ENCODE data around the gene ZBTB22. TPM values are rescaled to one million over a fixed set of nuclear protein-coding genes. Genes with fewer than 3 reads are reported as not detected.
A peak's percentile ranks its signal among the peaks of the same experiment; 100 is the strongest.
"Not testable (repeated sequence)": the region's sequence is repeated elsewhere in the genome, so short reads cannot be mapped to it uniquely, and the experiment has no call there.

ZBTB22 gene
- total and polyA plus RNA-seq, 2 experiments from 2014 or later = 29.1 to 48.0 TPM

GRCh38 chr6:33278392-33278741 is 39.2 kb downstream of the ZBTB22 start:
- TF ChIP-seq CTCF (IDR thresholded peaks at IDR 0.05; ENCODE audit: low read depth, low read length) = no peak
- Histone ChIP-seq H3K27me3 (no peaks in the 10 kb centered on the region), H3K9me3 (ENCODE audit: low read depth) (no peaks in the 10 kb centered on the region), H3K4me1 (ENCODE audit: low read depth) (peaks cover 2% of the 10 kb centered on the region), H3K27ac (no peak overlapping the region), H3K4me3 (no peak overlapping the region), H3K36me3 (peaks cover 27% of the 10 kb centered on the region)
- DNase-seq (ENCODE audit: low read depth in 1 of 2, low spot score in 1 of 2) = no peak

- DNase-seq (ENCODE audit: low read depth in 1 of 2, low spot score in 1 of 2) = no peak
Observed at GRCh38 chr6:33277663-33278391, 39.7 kb downstream of the ZBTB22 start.

GRCh38 chr6:33276864-33277662 is 40.5 kb downstream of the ZBTB22 start, which contains the start of gene B3GALT4:
Gene B3GALT4, plus strand, starts transcription at chr6:33277123. Its CDS starts 297 bp downstream, at chr6:33277420.
- Histone ChIP-seq H3K9me3 (ENCODE audit: low read depth) (no peaks in the 10 kb centered on the region), H3K27ac (peak within 1 kb of the TSS; percentile 42), H3K4me3 (peak within 1 kb of the TSS; percentile 51), H3K4me1 (ENCODE audit: low read depth) (peaks cover 10% of the 10 kb centered on the region), H3K27me3 (no peaks in the 10 kb centered on the region), H3K36me3 (peaks cover 27% of the 10 kb centered on the region)
- peak; percentile 79 to 83 for DNase-seq (ENCODE audit: low read depth in 1 of 2, low spot score in 1 of 2)
- peak; percentile 43 for TF ChIP-seq CTCF (IDR thresholded peaks at IDR 0.05; ENCODE audit: low read depth, low read length)

More at GRCh38 chr6:33277663-33278391, 39.7 kb downstream of the ZBTB22 start:
- Histone ChIP-seq H3K36me3 (peaks cover 27% of the 10 kb centered on the region), H3K9me3 (ENCODE audit: low read depth) (no peaks in the 10 kb centered on the region), H3K4me1 (ENCODE audit: low read depth) (peaks cover 7% of the 10 kb centered on the region), H3K4me3 (peak overlapping the region; percentile 51), H3K27me3 (no peaks in the 10 kb centered on the region), H3K27ac (peak overlapping the region; percentile 42)
- TF ChIP-seq CTCF (IDR thresholded peaks at IDR 0.05; ENCODE audit: low read depth, low read length) = no peak

- Histone ChIP-seq H3K4me3 (peak overlapping the region; percentile 51), H3K4me1 (ENCODE audit: low read depth) (peaks cover 10% of the 10 kb centered on the region), H3K27me3 (no peaks in the 10 kb centered on the region), H3K36me3 (peaks cover 27% of the 10 kb centered on the region), H3K9me3 (ENCODE audit: low read depth) (no peaks in the 10 kb centered on the region), H3K27ac (peak overlapping the region; percentile 42)
- no peak for DNase-seq (ENCODE audit: low read depth in 1 of 2, low spot score in 1 of 2)
- no peak for TF ChIP-seq CTCF (IDR thresholded peaks at IDR 0.05; ENCODE audit: low read depth, low read length)
Observed at GRCh38 chr6:33276581-33276863, 41.0 kb downstream of the ZBTB22 start.

DNA sequence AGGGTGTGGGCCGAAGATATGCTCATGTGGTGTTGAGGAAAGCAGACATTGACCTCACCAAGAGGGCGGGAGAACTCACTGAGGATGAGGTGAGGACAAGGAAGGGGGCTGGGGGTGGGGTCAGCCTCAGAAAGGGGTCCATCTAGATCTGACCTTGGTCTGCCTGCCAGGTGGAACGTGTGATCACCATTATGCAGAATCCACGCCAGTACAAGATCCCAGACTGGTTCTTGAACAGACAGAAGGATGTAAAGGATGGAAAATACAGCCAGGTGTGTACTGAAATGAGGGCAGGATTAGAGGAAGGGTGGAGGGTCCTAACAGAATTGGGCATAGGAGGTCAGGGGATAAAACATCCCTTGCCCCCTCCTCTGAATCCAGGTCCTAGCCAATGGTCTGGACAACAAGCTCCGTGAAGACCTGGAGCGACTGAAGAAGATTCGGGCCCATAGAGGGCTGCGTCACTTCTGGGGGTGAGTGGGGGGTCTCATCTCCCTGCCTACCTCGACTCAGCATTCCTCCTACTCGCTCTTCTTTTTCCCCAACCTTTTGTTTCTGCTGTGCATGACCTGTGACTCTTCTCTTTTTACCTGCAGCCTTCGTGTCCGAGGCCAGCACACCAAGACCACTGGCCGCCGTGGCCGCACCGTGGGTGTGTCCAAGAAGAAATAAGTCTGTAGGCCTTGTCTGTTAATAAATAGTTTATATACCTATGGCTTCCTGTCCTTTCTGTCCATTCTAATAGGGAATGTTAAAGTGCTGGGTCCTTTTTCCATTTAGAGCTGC is 41.6 kb downstream of the ZBTB22 start:
- H3K9me3 ChIP-seq (ENCODE audit: low read depth); H3K4me1 ChIP-seq (ENCODE audit: low read depth); H3K4me3 ChIP-seq; DNase-seq (ENCODE audit: low read depth in 1 of 2, low spot score in 1 of 2); H3K27ac ChIP-seq; H3K27me3 ChIP-seq: not testable (repeated sequence)
- peaks cover 27% of the 10 kb centered on the region for H3K36me3 ChIP-seq

All from cardiac muscle cell (in vitro differentiated cells and primary cell).